Measurements from ENCODE around the gene CCNG1.

- no peak for TF ChIP-seq CTCF (IDR thresholded peaks at IDR 0.05)
- no peak for TF ChIP-seq POLR2A (IDR thresholded peaks at IDR 0.05)
Measured at GRCh38 chr5:163448491-163448890, 11.1 kb downstream of the CCNG1 start.
